IMR-90 (cell line): ENCODE results near the gene C7orf33. TPM values are rescaled to one million over a fixed set of nuclear protein-coding genes. Genes with fewer than 3 reads are reported as not detected.

Source experiments
- ATAC-seq: fragments of 200-7000 bp; cut with Tn5 transposase; 2 replicates; pipeline ENCODE4 v1.9.1; 2020; ENCODE audit warnings: low read depth, mild to moderate bottlenecking, moderate library complexity
- BruUV-seq: library from RNA; stranded (reverse); fragments of 400-500 nt; replicated peaks from 2 replicates; lab custom pipeline; 2021; lab: Mats Ljungman, UMichigan
- CTCF ChIA-PET: fragments of 300-600 bp; formaldehyde crosslinking; extraction: SDS; loops from one replicate; lab custom pipeline; 2021; ENCODE audit warnings: antibody characterized with exemption; lab: Yijun Ruan, JAX
- POLR2A ChIA-PET: fragments of 300-600 bp; sonication (Branson Sonifier 250); formaldehyde crosslinking; loops from one replicate; lab custom pipeline; 2022; ENCODE audit warnings: antibody characterized with exemption; ENCODE audit not compliant: unreplicated experiment; lab: Charles Lee
- DNase-seq: peaks from one replicate; pipeline ENCODE4 v3.0.0; 2013
- H2AFZ ChIP-seq: replicated peaks from 2 replicates; pipeline ENCODE3; 2013; ENCODE audit warnings: low read length, mild to moderate bottlenecking; ENCODE audit not compliant: poor library complexity
- H2AK5ac ChIP-seq: 2 replicates; pipeline ENCODE4 v1.6.1; 2013; ENCODE audit warnings: low read depth, low read length, inconsistent platforms
- H2AK9ac ChIP-seq: replicated peaks from 2 replicates; pipeline ENCODE3; 2013; ENCODE audit warnings: mild to moderate bottlenecking, low read depth, low read length, moderate library complexity; ENCODE audit not compliant: poor library complexity
- H2BK120ac ChIP-seq: 2 replicates; pipeline ENCODE4 v1.6.1; 2013; ENCODE audit warnings: low read depth, low read length, inconsistent platforms
- H2BK15ac ChIP-seq: 3 replicates; pipeline ENCODE4 v1.6.1; 2013; ENCODE audit warnings: low read depth, low read length, inconsistent platforms
- H2BK20ac ChIP-seq: 2 replicates; pipeline ENCODE4 v1.6.1; 2013; ENCODE audit warnings: low read depth, mild to moderate bottlenecking, inconsistent platforms, low read length, moderate library complexity
- H2BK5ac ChIP-seq: 2 replicates; pipeline ENCODE4 v1.6.1; 2013; ENCODE audit warnings: mild to moderate bottlenecking, low read depth, low read length, inconsistent platforms; ENCODE audit not compliant: poor library complexity, severe bottlenecking
- H3K14ac ChIP-seq: replicated peaks from 2 replicates; pipeline ENCODE4 v1.6.1; 2013; ENCODE audit warnings: low read depth, low read length, inconsistent platforms
- H3K18ac ChIP-seq: 2 replicates; pipeline ENCODE4 v1.6.1; 2013; ENCODE audit warnings: low read depth, low read length, control low read depth
- H3K23ac ChIP-seq: 2 replicates; pipeline ENCODE4 v1.6.1; 2013; ENCODE audit warnings: low read depth, low read length, inconsistent platforms
- H3K27ac ChIP-seq: 2 replicates; pipeline ENCODE4 v1.5.1; 2013; ENCODE audit warnings: mild to moderate bottlenecking, control low read depth, low read length; ENCODE audit not compliant: insufficient read depth
- H3K27me3 ChIP-seq: 2 replicates; pipeline ENCODE4 v1.6.1; 2013; ENCODE audit warnings: low read length; ENCODE audit not compliant: control insufficient read depth, insufficient read depth
- H3K36me3 ChIP-seq: 2 replicates; pipeline ENCODE4 v1.6.1; 2013; ENCODE audit warnings: low read length, mixed read lengths; ENCODE audit not compliant: control insufficient read depth, insufficient read depth
- H3K4ac ChIP-seq: 2 replicates; pipeline ENCODE4 v1.6.1; 2013; ENCODE audit warnings: low read depth, low read length, inconsistent platforms
- H3K4me1 ChIP-seq: 2 replicates; pipeline ENCODE4 v1.6.1; 2013; ENCODE audit warnings: low read length, mixed read lengths; ENCODE audit not compliant: control insufficient read depth, insufficient read depth
- H3K4me2 ChIP-seq: 2 replicates; pipeline ENCODE4 v1.6.1; 2013; ENCODE audit warnings: low read depth, mild to moderate bottlenecking, control low read depth, low read length, moderate library complexity
- H3K4me3 ChIP-seq: 2 replicates; pipeline ENCODE4 v1.5.1; 2013; ENCODE audit warnings: low read depth, mild to moderate bottlenecking, control low read depth, low read length, moderate library complexity; ENCODE audit not compliant: insufficient read depth
- H3K56ac ChIP-seq: 2 replicates; pipeline ENCODE4 v1.6.1; 2013; ENCODE audit warnings: low read length, inconsistent platforms; ENCODE audit not compliant: insufficient read depth; ENCODE audit errors: extremely low read depth
- H3K79me1 ChIP-seq, 2 experiments: 2 replicates each; pipeline ENCODE4 v1.6.1; 2013; ENCODE audit warnings: low read length in 2 of 2, inconsistent platforms in 1 of 2, low read depth in 1 of 2
- H3K9ac ChIP-seq: 2 replicates; pipeline ENCODE4 v1.6.1; 2013; ENCODE audit warnings: low read depth, low read length, control low read depth
- H3K9me1 ChIP-seq: 2 replicates; pipeline ENCODE4 v1.6.1; 2013; ENCODE audit warnings: low read length, inconsistent platforms; ENCODE audit not compliant: insufficient read depth
- H3K9me3 ChIP-seq: 2 replicates; pipeline ENCODE4 v1.6.1; 2013; ENCODE audit warnings: low read length; ENCODE audit not compliant: control insufficient read depth, insufficient read depth
- H4K20me1 ChIP-seq: 2 replicates; pipeline ENCODE4 v1.6.1; 2013; ENCODE audit warnings: low read length, inconsistent platforms; ENCODE audit not compliant: insufficient read depth
- H4K5ac ChIP-seq: 2 replicates; pipeline ENCODE4 v1.6.1; 2013; ENCODE audit warnings: mild to moderate bottlenecking, low read depth, low read length, control low read depth
- H4K8ac ChIP-seq, 2 experiments: 2 replicates each; pipeline ENCODE4 v1.6.1; 2013; ENCODE audit warnings: low read depth in 2 of 2, low read length in 2 of 2, control low read depth in 1 of 2, inconsistent platforms in 1 of 2
- H4K91ac ChIP-seq: 2 replicates; pipeline ENCODE4 v1.6.1; 2013; ENCODE audit warnings: low read depth, low read length, inconsistent platforms; ENCODE audit not compliant: insufficient read depth
- BHLHE40 ChIP-seq: fragments of 150-350 bp; IDR thresholded peaks from 2 replicates; pipeline ENCODE4 v1.6.1; 2016; ENCODE audit warnings: mild to moderate bottlenecking, low read depth, low read length
- CEBPB ChIP-seq: IDR thresholded peaks from 2 replicates; pipeline ENCODE4 v1.6.1; 2012; ENCODE audit warnings: low read depth, low read length, improper control_type of control experiment
- CHD1 ChIP-seq: IDR thresholded peaks from 2 replicates; pipeline ENCODE4 v1.6.1; 2012; ENCODE audit warnings: low read depth, low read length, improper control_type of control experiment
- FOS ChIP-seq: fragments of 150-350 bp; IDR thresholded peaks from 2 replicates; pipeline ENCODE4 v1.6.1; 2016; ENCODE audit warnings: low read depth, low read length
- MAFK ChIP-seq: IDR thresholded peaks from 2 replicates; pipeline ENCODE4 v1.6.1; 2012; ENCODE audit warnings: low read depth, low read length, improper control_type of control experiment
- MAZ ChIP-seq: IDR thresholded peaks from 2 replicates; pipeline ENCODE4 v1.6.1; 2012; ENCODE audit warnings: low read depth, mild to moderate bottlenecking, low read length, improper control_type of control experiment, moderate library complexity, borderline replicate concordance
- MXI1 ChIP-seq: IDR thresholded peaks from 2 replicates; pipeline ENCODE4 v1.6.1; 2012; ENCODE audit warnings: low read depth, mild to moderate bottlenecking, low read length, moderate library complexity, borderline replicate concordance
- NFE2L2 ChIP-seq: fragments of 150-350 bp; IDR thresholded peaks from 2 replicates; pipeline ENCODE4 v1.6.1; 2016; ENCODE audit warnings: low read depth, mild to moderate bottlenecking, low read length
- POLR2A ChIP-seq: IDR thresholded peaks from 2 replicates; pipeline ENCODE4 v1.6.1; 2012; ENCODE audit warnings: mild to moderate bottlenecking, low read depth, low read length
- RAD21 ChIP-seq: IDR thresholded peaks from 2 replicates; pipeline ENCODE4 v1.6.1; 2012; ENCODE audit warnings: low read length, improper control_type of control experiment
- RCOR1 ChIP-seq: IDR thresholded peaks from 2 replicates; pipeline ENCODE4 v1.6.1; 2012; ENCODE audit warnings: mild to moderate bottlenecking, low read length, improper control_type of control experiment; ENCODE audit not compliant: insufficient replicate concordance
- RFX5 ChIP-seq: IDR thresholded peaks from 2 replicates; pipeline ENCODE4 v1.8.0; 2012; ENCODE audit warnings: low read depth, mild to moderate bottlenecking, low read length, moderate library complexity
- SMC3 ChIP-seq: fragments of 150-350 bp; IDR thresholded peaks from 2 replicates; pipeline ENCODE4 v1.6.1; 2016; ENCODE audit warnings: low read depth, mild to moderate bottlenecking, antibody characterized with exemption, low read length, moderate library complexity
- USF2 ChIP-seq: fragments of 150-350 bp; IDR thresholded peaks from 2 replicates; pipeline ENCODE4 v1.6.1; 2017; ENCODE audit warnings: mild to moderate bottlenecking, antibody characterized with exemption, low read length, low read depth
- WGBS, 2 experiments: methylation state at CpG; one replicate each; pipeline versions ENCODE4 v1.1.5 to v1.1.7; 2013; ENCODE audit warnings: missing lambda C conversion rate in 2 of 2; ENCODE audit not compliant: insufficient read length in 1 of 2; ENCODE audit errors: extremely low coverage in 2 of 2; 5-methylcytosine and 5-hydroxymethylcytosine counted together
- dilution Hi-C: fragments of 300-500 bp; cut with HindIII; formaldehyde crosslinking; loops from one replicate; pipeline ENCODE4 v1.14.3; 2018; ENCODE audit warnings: low sequenced_read_pairs; ENCODE audit not compliant: unreplicated experiment
- in situ Hi-C: fragments of 300-500 bp; cut with MboI; formaldehyde crosslinking; loops from 3 replicates; pipeline ENCODE4 v1.14.3; 2019; ENCODE audit warnings: low sequenced_read_pairs, inconsistent platforms, mixed read lengths
- intact Hi-C: fragments of 100-400 bp; cut with micrococcal nuclease; formaldehyde crosslinking; loops from 2 replicates; pipeline ENCODE4 v1.10.0; 2022
- polyA plus RNA-seq, 3 experiments: library from polyadenylated mRNA; depleted of rRNA; stranded (reverse); fragments of >200 nt; gene quantifications; 2 replicates each; pipeline ENCODE4 v1.2.3, GENCODE V29; 2012; ENCODE audit warnings: low replicate concordance in 1 of 3
- total RNA-seq: library from RNA; depleted of rRNA; stranded (reverse); fragments of >200 nt; gene quantifications from 2 replicates; pipeline ENCODE4 v1.2.3, GENCODE V29; 2012
- TF ChIP-seq, protein P1 (sequence below): fragments of 150-350 bp; IDR thresholded peaks from 2 replicates; pipeline ENCODE4 v1.6.1; 2016; ENCODE audit warnings: low read depth, mild to moderate bottlenecking, low read length, moderate library complexity, borderline replicate concordance
- TF ChIP-seq, protein P2 (sequence below): conservative IDR thresholded peaks from 2 replicates; pipeline ENCODE4 v1.5.1; 2012; ENCODE audit warnings: mild to moderate bottlenecking, low read depth, low read length, improper control_type of control experiment

Gene C7orf33
- total and polyA plus RNA-seq, 2 of the 4 experiments (the other 2 are of a cell fraction), result not detected

DNA sequence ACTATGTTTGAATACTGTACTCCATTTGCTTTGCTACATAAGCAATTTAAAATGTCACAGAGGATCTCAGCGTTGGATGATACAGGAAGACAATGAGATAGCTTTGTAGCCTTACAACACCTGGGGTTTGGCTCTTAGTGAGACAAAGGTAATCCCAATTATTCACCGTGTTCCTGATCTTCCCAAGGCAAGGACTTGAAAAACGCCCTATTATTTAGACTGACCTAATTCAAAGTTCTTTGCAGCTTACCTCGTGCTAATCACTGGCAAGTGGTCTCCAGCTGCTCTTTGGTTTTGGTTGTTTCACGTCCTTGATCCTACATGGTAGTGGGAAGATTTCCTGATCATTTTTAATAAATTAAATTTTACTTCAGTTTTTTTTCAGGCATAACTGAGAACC, 23.0 kb upstream of the C7orf33 start:
- CTCF ChIA-PET, result no interaction called here
- no peak overlapping the region for H3K4me2 ChIP-seq
- dilution Hi-C loops, result no loop called here

More for the DNA sequence above, 23.0 kb upstream of the C7orf33 start:
- H2BK120ac ChIP-seq, result no peak overlapping the region
- H3K27me3 ChIP-seq, result no peaks in the 10 kb centered on the region
- no peaks in the 10 kb centered on the region for H3K4me1 ChIP-seq
- H2BK15ac ChIP-seq, result no peak overlapping the region
- H3K18ac ChIP-seq, result no peak overlapping the region
- H3K14ac ChIP-seq, result no peak overlapping the region
- H3K79me1 ChIP-seq, result no peaks in the 10 kb centered on the region
- in situ Hi-C loops (no loop called here), intact Hi-C loops (no loop called here)
- no peak overlapping the region for H3K9ac ChIP-seq
- no peak overlapping the region for H4K91ac ChIP-seq
- no peak overlapping the region for H3K56ac ChIP-seq
- DNase-seq (no peak), ATAC-seq (no peak)
- BruUV-seq, result no TSS peak
- H2BK5ac ChIP-seq, result no peak overlapping the region
- no peak overlapping the region for H2AK9ac ChIP-seq
- H3K27ac ChIP-seq, result no peak overlapping the region
- WGBS, 2 experiments, result no CpG with 5 or more reads among the region's 5 CpGs
- H4K8ac ChIP-seq, result no peak overlapping the region
- no peak overlapping the region for H3K23ac ChIP-seq
- H4K5ac ChIP-seq, result no peak overlapping the region
- H4K20me1 ChIP-seq, result no peaks in the 10 kb centered on the region
- no peaks in the 10 kb centered on the region for H3K9me3 ChIP-seq
- no peaks in the 10 kb centered on the region for H3K36me3 ChIP-seq
- H2AFZ ChIP-seq, result no peak overlapping the region
- H2AK5ac ChIP-seq, result no peak overlapping the region
- H3K4me3 ChIP-seq, result no peak overlapping the region
- H3K4ac ChIP-seq, result no peak overlapping the region
- TF ChIP-seq MXI1 (no peak), CEBPB (no peak), NFE2L2 (no peak), RCOR1 (no peak), RFX5 (no peak), USF2 (no peak), CHD1 (no peak), BHLHE40 (no peak), FOS (no peak), MAFK (no peak), POLR2A (no peak), SMC3 (no peak), MAZ (no peak), RAD21 (no peak)
- TF ChIP-seq, protein P1, sequence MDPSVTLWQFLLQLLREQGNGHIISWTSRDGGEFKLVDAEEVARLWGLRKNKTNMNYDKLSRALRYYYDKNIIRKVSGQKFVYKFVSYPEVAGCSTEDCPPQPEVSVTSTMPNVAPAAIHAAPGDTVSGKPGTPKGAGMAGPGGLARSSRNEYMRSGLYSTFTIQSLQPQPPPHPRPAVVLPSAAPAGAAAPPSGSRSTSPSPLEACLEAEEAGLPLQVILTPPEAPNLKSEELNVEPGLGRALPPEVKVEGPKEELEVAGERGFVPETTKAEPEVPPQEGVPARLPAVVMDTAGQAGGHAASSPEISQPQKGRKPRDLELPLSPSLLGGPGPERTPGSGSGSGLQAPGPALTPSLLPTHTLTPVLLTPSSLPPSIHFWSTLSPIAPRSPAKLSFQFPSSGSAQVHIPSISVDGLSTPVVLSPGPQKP, result no peak
- TF ChIP-seq, protein P2, sequence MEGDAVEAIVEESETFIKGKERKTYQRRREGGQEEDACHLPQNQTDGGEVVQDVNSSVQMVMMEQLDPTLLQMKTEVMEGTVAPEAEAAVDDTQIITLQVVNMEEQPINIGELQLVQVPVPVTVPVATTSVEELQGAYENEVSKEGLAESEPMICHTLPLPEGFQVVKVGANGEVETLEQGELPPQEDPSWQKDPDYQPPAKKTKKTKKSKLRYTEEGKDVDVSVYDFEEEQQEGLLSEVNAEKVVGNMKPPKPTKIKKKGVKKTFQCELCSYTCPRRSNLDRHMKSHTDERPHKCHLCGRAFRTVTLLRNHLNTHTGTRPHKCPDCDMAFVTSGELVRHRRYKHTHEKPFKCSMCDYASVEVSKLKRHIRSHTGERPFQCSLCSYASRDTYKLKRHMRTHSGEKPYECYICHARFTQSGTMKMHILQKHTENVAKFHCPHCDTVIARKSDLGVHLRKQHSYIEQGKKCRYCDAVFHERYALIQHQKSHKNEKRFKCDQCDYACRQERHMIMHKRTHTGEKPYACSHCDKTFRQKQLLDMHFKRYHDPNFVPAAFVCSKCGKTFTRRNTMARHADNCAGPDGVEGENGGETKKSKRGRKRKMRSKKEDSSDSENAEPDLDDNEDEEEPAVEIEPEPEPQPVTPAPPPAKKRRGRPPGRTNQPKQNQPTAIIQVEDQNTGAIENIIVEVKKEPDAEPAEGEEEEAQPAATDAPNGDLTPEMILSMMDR, result no peak
- POLR2A ChIA-PET, result no interaction called here
- H3K9me1 ChIP-seq, result no peaks in the 10 kb centered on the region
- H2BK20ac ChIP-seq, result no peak overlapping the region
